Keratinocyte (primary cell): ENCODE results near the gene CCDC141. TPM values are rescaled to one million over a fixed set of nuclear protein-coding genes. Genes with fewer than 3 reads are reported as not detected.

ENCODE experiments used
- DNase-seq: peaks from one replicate; pipeline ENCODE4 v3.0.0-alpha.2; 2011; ENCODE audit warnings: low read depth, missing footprints, low spot score
- FAIRE-seq: peaks from 2 replicates; lab custom pipeline; 2011; peaks lifted over from hg19 to GRCh38; lab: Jason Lieb, UNC
- H2AFZ ChIP-seq: 2 replicates; pipeline ENCODE4 v1.6.0; 2012; ENCODE audit warnings: low read length, control low read depth, inconsistent platforms; ENCODE audit not compliant: control insufficient read depth
- H3K27ac ChIP-seq: 2 replicates; pipeline ENCODE4 v1.5.1; 2011; ENCODE audit warnings: low read length; ENCODE audit not compliant: control insufficient read depth, insufficient read depth
- H3K27me3 ChIP-seq: 3 replicates; pipeline ENCODE4 v1.6.0; 2011; ENCODE audit warnings: low read length; ENCODE audit not compliant: control insufficient read depth, insufficient read depth; ENCODE audit errors: extremely low read depth
- H3K36me3 ChIP-seq, 2 experiments: 2 replicates in 1 of 2; 3 replicates in 1 of 2; pipeline ENCODE4 v1.5.1; 2011; ENCODE audit warnings: low read length in 2 of 2, mild to moderate bottlenecking in 1 of 2; ENCODE audit not compliant: control insufficient read depth in 2 of 2, insufficient read depth in 2 of 2; ENCODE audit errors: extremely low read depth in 1 of 2
- H3K4me1 ChIP-seq: 3 replicates; pipeline ENCODE4 v1.5.1; 2011; ENCODE audit warnings: low read length; ENCODE audit not compliant: control insufficient read depth, insufficient read depth; ENCODE audit errors: extremely low read depth
- H3K4me2 ChIP-seq: 3 replicates; pipeline ENCODE4 v1.6.0; 2011; ENCODE audit warnings: low read depth, low read length; ENCODE audit not compliant: control insufficient read depth, insufficient read depth; ENCODE audit errors: extremely low read depth
- H3K4me3 ChIP-seq, 3 experiments: fragments of 200-600 bp in 1 of 3; sonication (generic) in 1 of 3; 2 replicates in 2 of 3; 3 replicates in 1 of 3; pipeline ENCODE4 v1.5.1; 2011 to 2016; ENCODE audit warnings: low read length in 3 of 3, mild to moderate bottlenecking in 3 of 3, control low read depth in 2 of 3, inconsistent platforms in 1 of 3, low read depth in 1 of 3, mixed read lengths in 1 of 3, mixed run types in 1 of 3, moderate library complexity in 1 of 3; ENCODE audit not compliant: control insufficient read depth in 2 of 3, insufficient read depth in 2 of 3; ENCODE audit errors: extremely low read depth in 1 of 3
- H3K79me2 ChIP-seq: 2 replicates; pipeline ENCODE4 v1.6.0; 2012; ENCODE audit warnings: low read length; ENCODE audit not compliant: control insufficient read depth, insufficient read depth
- H3K9ac ChIP-seq: 3 replicates; pipeline ENCODE4 v1.6.0; 2011; ENCODE audit warnings: low read length; ENCODE audit not compliant: control insufficient read depth, insufficient read depth; ENCODE audit errors: extremely low read depth
- H3K9me1 ChIP-seq: 3 replicates; pipeline ENCODE4 v1.6.0; 2011; ENCODE audit warnings: low read length; ENCODE audit not compliant: control insufficient read depth, insufficient read depth; ENCODE audit errors: extremely low read depth
- H3K9me3 ChIP-seq: 2 replicates; pipeline ENCODE4 v1.5.1; 2012; ENCODE audit warnings: low read depth, low read length; ENCODE audit not compliant: control insufficient read depth
- H4K20me1 ChIP-seq: 3 replicates; pipeline ENCODE4 v1.6.0; 2011; ENCODE audit warnings: low read length; ENCODE audit not compliant: control insufficient read depth, insufficient read depth; ENCODE audit errors: extremely low read depth
- CTCF ChIP-seq, 3 experiments: IDR thresholded peaks in 1 of 3; conservative IDR thresholded peaks in 1 of 3; optimal IDR thresholded peaks in 1 of 3; 2 replicates in 2 of 3; 3 replicates in 1 of 3; pipeline versions ENCODE3 to v1.5.1; 2011; ENCODE audit warnings: low read length in 3 of 3, mild to moderate bottlenecking in 3 of 3, moderate library complexity in 2 of 3, control low read depth in 1 of 3, inconsistent platforms in 1 of 3; ENCODE audit not compliant: insufficient read depth in 2 of 3; ENCODE audit errors: extremely low read depth in 1 of 3
- EZH2 ChIP-seq: IDR thresholded peaks from one replicate; pipeline ENCODE4 v1.6.1; 2012; ENCODE audit warnings: inconsistent platforms, mild to moderate bottlenecking, low read length, moderate library complexity
- dilution Hi-C: fragments of 300-500 bp; cut with MboI; formaldehyde crosslinking; loops from one replicate; pipeline ENCODE4 v1.7.0; 2020; ENCODE audit warnings: low sequenced_read_pairs; ENCODE audit not compliant: extremely low pct_ligation_motif_present
- polyA plus RNA-seq, 5 experiments: library from polyadenylated mRNA; depleted of rRNA in 3 of 5; stranded (reverse) in 3 of 5; stranded (forward) in 1 of 5; unstranded in 1 of 5; fragments of >200 nt; gene quantifications; 1 replicate in 1 of 5; 2 replicates in 3 of 5; 3 replicates in 1 of 5; pipeline versions ENCODE4 v1.2.1 to v1.2.3, GENCODE V29; 2011 to 2012; ENCODE audit warnings: missing spikeins in 2 of 5, low read depth in 1 of 5, low replicate concordance in 1 of 5

The CCDC141 gene
- polyA plus RNA-seq, 1 donor (not counting 4 experiments of a cell fraction or from before 2014, with no cell fraction given) = not detected

DNA sequence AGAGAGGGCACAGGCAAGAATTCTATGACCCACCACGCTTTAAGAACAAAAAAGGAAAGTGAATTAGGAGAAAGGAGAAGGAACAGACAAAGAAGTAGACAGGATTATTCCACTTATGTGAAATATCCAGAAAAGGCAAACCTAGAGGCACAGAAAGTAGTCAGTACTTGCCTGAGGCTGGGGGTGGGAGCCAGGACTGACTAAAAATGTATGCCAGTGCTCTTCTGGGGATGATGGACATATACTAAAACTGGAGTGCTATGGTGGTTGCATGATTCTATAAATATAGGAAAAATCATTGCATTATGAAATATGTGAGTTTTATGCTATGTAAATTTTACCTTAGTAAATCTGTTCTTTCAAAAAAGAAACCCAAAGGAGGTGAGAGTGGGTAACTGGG, 168.9 kb downstream of the CCDC141 start:
- FAIRE-seq (no peak), DNase-seq (no peak)
- Histone ChIP-seq H3K36me3 (no peaks in the 10 kb centered on the region), H3K27me3 (no peaks in the 10 kb centered on the region), H3K9me3 (no peaks in the 10 kb centered on the region), H2AFZ (no peak overlapping the region), H3K4me3 (no peak overlapping the region), H3K27ac (no peak overlapping the region), H3K79me2 (no peaks in the 10 kb centered on the region), H3K4me1 (peaks cover 8% of the 10 kb centered on the region), H3K4me2 (no peak overlapping the region), H4K20me1 (no peaks in the 10 kb centered on the region), H3K9ac (no peak overlapping the region), H3K9me1 (no peaks in the 10 kb centered on the region)
- dilution Hi-C loops = no loop called here
- no peak for TF ChIP-seq CTCF (optimal IDR thresholded peaks at IDR 0.05 in 1 of 3, IDR thresholded peaks at IDR 0.05 in 1 of 3, conservative IDR thresholded peaks at IDR 0.05 in 1 of 3; ENCODE audit: extremely low read depth in 1 of 3, insufficient read depth in 2 of 3, low read length in 3 of 3)
- TF ChIP-seq EZH2 = no peak

DNA sequence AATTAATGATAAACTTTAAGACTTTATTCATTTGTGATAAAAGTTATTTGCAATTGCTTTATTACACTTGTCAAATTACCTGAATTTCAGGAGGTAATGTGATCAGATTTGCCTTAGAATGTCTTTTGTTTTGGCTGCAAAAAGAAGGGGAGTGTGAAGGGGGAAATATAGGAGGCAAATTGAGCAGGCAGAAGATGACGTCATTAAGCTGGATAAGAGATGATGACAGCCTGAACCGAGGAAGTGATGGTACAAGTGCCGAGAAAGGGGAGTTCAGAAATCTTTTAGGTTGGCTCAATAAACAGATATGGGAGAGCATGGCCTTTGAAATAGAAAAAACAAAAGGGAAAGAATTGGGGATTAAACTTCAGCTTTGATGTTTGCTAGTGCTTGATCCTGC, 169.7 kb downstream of the CCDC141 start:
- no peak overlapping the region for H3K4me3 ChIP-seq
- DNase-seq = no peak
- H4K20me1 ChIP-seq = no peaks in the 10 kb centered on the region
- FAIRE-seq = no peak
- no peak overlapping the region for H2AFZ ChIP-seq
- no peaks in the 10 kb centered on the region for H3K36me3 ChIP-seq
- H3K4me1 ChIP-seq = peaks cover 8% of the 10 kb centered on the region
- no peaks in the 10 kb centered on the region for H3K79me2 ChIP-seq
- no peak overlapping the region for H3K27ac ChIP-seq
- no peaks in the 10 kb centered on the region for H3K9me1 ChIP-seq
- no peaks in the 10 kb centered on the region for H3K9me3 ChIP-seq
- no peaks in the 10 kb centered on the region for H3K27me3 ChIP-seq
- TF ChIP-seq CTCF (optimal IDR thresholded peaks at IDR 0.05 in 1 of 3, IDR thresholded peaks at IDR 0.05 in 1 of 3, conservative IDR thresholded peaks at IDR 0.05 in 1 of 3; ENCODE audit: extremely low read depth in 1 of 3, insufficient read depth in 2 of 3, low read length in 3 of 3) (no peak), EZH2 (no peak)
- H3K4me2 ChIP-seq = no peak overlapping the region
- dilution Hi-C loops = no loop called here
- no peak overlapping the region for H3K9ac ChIP-seq
